Testis (tissue), 2 donors: ENCODE measurements around the gene CELSR1.

Source experiments
- POLR2A ChIP-seq: fragments of 450-650 bp; IDR thresholded peaks from one replicate; pipeline ENCODE4 v1.6.1; 2017; ENCODE audit warnings: antibody characterized with exemption, mild to moderate bottlenecking, moderate library complexity
- TF ChIP-seq, protein P1 (sequence below), 3 experiments: fragments of 450-650 bp in 2 of 3; fragments of 200-600 bp in 1 of 3; sonication (generic) in 1 of 3; IDR thresholded peaks; one replicate each; pipeline ENCODE4 v1.5.1; 2016 to 2019; ENCODE audit warnings: antibody characterized with exemption in 3 of 3, mild to moderate bottlenecking in 2 of 3, moderate library complexity in 1 of 3

DNA sequence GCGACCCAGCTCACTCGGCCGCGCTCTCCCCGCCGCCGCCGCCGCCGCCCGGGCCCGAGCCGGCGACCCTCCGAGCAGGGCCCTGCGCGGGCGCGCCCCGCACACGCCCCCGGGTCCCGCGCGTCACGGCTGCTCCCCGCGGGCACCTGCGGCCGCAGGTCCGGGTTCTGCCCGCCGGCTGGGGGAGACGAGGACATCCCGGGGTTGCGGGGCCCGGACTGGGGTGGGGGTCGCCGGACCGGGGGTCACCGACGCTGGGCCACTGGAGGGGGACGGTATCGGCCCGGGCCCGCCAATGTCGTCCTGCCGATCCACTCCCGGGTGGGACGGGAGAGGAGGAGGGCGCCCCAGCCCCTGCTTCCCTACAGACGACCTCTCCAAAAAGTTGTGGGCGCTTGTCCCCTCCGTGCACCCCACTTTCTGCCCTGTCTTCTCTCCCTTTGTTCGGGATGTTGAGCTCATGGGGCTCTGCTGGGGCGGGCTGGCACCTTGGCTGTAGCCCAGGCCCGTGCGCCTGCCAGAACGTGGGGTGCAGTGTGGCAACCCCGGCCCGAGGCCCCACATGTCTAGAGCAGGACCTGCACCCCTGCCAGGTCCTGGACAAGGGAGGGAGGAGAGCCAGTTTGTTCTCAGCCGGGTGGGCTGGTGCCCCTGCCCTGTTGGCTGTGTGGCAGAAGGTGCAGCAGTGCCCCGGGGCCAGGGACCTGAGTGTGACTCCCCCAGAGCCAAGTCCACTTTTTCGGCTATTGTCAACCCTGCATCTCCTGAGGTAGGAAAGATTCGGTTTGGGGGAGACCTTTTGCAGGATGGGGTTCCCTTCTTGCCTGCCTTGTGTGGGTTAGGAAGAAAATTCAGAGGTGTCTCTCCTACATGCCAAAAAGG lies 40.2 kb upstream of the CELSR1 start:
- TF ChIP-seq, protein P1, sequence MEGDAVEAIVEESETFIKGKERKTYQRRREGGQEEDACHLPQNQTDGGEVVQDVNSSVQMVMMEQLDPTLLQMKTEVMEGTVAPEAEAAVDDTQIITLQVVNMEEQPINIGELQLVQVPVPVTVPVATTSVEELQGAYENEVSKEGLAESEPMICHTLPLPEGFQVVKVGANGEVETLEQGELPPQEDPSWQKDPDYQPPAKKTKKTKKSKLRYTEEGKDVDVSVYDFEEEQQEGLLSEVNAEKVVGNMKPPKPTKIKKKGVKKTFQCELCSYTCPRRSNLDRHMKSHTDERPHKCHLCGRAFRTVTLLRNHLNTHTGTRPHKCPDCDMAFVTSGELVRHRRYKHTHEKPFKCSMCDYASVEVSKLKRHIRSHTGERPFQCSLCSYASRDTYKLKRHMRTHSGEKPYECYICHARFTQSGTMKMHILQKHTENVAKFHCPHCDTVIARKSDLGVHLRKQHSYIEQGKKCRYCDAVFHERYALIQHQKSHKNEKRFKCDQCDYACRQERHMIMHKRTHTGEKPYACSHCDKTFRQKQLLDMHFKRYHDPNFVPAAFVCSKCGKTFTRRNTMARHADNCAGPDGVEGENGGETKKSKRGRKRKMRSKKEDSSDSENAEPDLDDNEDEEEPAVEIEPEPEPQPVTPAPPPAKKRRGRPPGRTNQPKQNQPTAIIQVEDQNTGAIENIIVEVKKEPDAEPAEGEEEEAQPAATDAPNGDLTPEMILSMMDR (IDR thresholded peaks at IDR 0.05) = no peak
- no peak for TF ChIP-seq POLR2A
